Amygdala (tissue), 56 donors: Measurements from ENCODE around the gene DCAF11.

Experiments used
- DNase-seq, 56 donors: peaks; one replicate each; lab custom pipeline; 2025; lab: John Stamatoyannopoulos, UW

Gene DCAF11

GRCh38 chr14:24115422-24116127 lies 998 bp downstream of the DCAF11 start:
- DNase-seq, result no peak

GRCh38 chr14:24116128-24116814 lies 1.7 kb downstream of the DCAF11 start:
- no peak for DNase-seq

- DNase-seq, result no peak
These were observed 2.6 kb downstream of the DCAF11 start for GRCh38 chr14:24117179-24117578.

- DNase-seq, result no peak
These were observed 5.1 kb downstream of the DCAF11 start for GRCh38 chr14:24119691-24120090.

GRCh38 chr14:24121210-24121609 lies 6.6 kb downstream of the DCAF11 start:
- DNase-seq, result no peak

- no peak for DNase-seq
These were observed 7.8 kb downstream of the DCAF11 start for GRCh38 chr14:24122416-24122815.

GRCh38 chr14:24122898-24123297 lies 8.3 kb downstream of the DCAF11 start:
- DNase-seq, result no peak

- DNase-seq, result no peak
These were observed 9.1 kb downstream of the DCAF11 start for GRCh38 chr14:24123424-24124417.

GRCh38 chr14:24126939-24127338 lies 12.4 kb downstream of the DCAF11 start:
- DNase-seq, result no peak

GRCh38 chr14:24127673-24128072 lies 13.1 kb downstream of the DCAF11 start:
- no peak for DNase-seq

- DNase-seq, result no peak
These were observed 14.9 kb downstream of the DCAF11 start for GRCh38 chr14:24129410-24129998.

GRCh38 chr14:24130380-24130716 lies 15.8 kb downstream of the DCAF11 start, which contains the start of gene FITM1:
TSS of gene FITM1 (plus strand) at chr14:24130659. CDS start at chr14:24131564, 905 bp downstream.
- no peak for DNase-seq

GRCh38 chr14:24130717-24131548 lies 16.4 kb downstream of the DCAF11 start:
- DNase-seq, result no peak

- no peak for DNase-seq
These were observed 17.0 kb downstream of the DCAF11 start for GRCh38 chr14:24131549-24131966.

- DNase-seq, result no peak
These were observed 17.6 kb downstream of the DCAF11 start for GRCh38 chr14:24132061-24132685.

- no peak for DNase-seq
These were observed 18.4 kb downstream of the DCAF11 start for GRCh38 chr14:24132976-24133375.

GRCh38 chr14:24133735-24134134 lies 19.2 kb downstream of the DCAF11 start:
- DNase-seq, result no peak

GRCh38 chr14:24135584-24135833 lies 20.9 kb downstream of the DCAF11 start:
- DNase-seq, result peak in 1 of 56 donors; percentile 38
